NCI-H748 treated with DMSO at 0.1 percent for 48 hours (cell line): ENCODE measurements around the gene SEZ6.

ENCODE experiments used
- DNase-seq: peaks from one replicate; lab custom pipeline; 2025; lab: John Stamatoyannopoulos, UW

SEZ6 gene

DNA sequence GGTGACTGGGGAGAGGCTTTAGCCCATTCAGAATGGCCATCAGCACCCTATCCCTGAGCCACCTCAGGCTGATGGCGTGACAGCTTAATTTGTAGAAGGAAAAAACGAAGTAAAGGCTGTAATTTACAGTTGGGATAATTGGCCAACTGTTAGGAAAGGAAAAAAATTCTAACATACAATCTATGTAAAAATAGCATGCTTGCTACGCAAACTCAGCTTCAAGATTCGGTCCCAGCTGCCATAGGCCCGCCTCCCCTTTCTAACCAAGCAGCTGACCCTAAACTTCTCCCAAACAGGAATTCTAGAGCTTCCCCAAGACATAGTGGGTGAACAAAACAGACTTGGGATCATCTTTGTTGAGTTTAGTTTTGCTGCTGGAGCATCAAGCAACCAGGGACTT lies 4.9 kb downstream of the SEZ6 start:
- DNase-seq, result no peak

DNA sequence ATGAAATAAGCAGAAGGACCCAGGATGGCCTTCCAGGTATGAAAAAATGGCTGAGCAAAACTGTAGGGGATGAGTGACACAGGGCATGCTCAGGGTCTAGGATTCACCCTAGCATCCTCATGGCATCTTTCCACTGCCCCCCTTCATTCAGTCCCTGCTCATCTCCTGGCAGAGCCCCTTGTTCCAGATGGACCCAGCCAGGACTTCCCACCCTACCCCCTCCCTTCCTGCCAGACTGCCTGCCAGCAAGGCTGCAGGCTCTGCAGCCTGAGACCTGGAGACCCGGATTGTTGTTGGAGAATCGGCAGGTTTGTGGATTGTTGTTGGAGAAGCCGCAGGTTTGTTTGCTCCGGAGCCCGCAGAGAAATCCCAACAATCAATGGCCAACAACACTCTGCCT lies 6.6 kb downstream of the SEZ6 start:
- DNase-seq, result no peak

DNA sequence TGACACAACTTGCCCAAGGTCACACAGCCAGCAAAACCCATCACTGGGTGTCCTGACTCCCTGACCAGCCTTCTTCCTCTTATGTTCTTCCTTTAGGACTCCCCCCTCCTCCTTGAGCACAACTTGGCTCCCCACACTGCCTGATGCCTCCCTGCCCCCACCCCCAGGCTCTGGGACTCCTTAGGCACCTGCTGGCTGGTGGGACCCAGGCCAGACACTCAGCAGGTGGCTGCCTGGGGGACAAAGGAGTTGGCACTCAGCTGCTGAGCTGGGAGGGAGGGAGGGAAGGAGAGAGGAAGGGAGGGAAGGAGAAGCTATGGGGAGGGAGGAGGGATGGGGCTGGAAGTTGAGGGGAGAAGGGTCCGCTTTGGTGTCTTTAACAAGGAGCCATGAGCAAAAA lies 8.0 kb downstream of the SEZ6 start:
- no peak for DNase-seq

DNA sequence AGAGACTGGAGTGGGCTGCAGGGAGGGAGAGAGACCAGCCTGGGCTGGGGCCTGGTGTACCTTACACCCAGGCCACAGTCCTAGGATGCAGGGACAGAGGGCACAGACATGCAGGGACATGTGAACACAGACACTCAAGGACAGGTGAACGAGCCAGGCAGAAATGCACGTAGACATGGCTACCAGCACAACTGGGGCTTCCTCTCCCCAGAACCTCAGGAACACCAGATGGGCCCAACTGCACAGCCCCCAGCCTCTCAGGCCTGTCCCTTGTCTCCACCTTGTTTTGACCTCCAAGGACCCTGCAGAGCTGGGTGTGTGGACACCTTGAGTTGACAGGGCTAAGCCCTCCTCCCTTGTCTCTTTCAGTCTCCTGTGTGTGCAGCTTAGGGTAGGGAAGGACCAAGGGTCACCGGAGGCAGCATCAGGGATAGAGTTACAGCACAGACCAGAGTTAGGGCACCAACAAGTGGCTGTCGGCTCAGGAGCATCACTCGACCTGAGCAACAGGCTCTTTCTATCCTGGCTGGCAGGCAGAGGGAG lies 9.2 kb downstream of the SEZ6 start:
- no peak for DNase-seq

DNA sequence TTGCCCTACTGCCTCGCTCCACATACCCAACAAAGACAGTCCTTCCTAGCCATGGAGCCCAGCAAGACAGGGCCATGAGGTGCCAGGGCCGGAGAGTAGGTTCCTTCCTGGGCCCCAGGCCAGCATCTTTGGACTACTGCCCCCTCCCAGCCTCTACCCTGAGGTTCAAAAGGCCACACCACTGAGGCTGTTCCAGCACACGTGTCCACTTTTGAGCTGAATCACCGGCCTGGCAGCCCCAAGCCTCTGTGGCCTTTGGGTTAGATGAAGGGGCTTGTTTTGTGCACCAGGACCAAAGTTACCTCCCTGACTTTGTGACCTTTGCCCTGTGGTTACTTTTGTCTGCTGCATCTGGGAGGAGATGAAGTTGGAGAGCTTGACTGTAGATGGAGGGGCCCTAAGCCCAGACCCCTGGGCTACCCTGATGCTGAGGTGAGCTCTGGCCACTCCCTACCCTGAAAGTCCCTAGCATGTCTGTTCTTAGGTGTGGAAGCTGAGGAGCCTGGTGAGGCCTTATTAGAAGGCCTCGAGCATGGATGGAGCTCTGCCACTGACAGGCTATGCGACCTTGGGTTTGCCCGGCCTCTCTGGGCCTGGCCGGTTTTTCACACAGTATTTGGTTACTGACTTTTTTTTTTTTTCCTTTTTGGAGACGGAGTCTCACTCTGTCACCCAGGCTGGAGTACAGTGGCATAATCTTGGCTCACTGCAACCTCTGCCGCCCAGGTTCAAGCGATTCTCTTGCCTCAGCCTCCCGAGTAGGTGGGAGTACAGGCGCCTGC lies 12.0 kb downstream of the SEZ6 start:
- no peak for DNase-seq

DNA sequence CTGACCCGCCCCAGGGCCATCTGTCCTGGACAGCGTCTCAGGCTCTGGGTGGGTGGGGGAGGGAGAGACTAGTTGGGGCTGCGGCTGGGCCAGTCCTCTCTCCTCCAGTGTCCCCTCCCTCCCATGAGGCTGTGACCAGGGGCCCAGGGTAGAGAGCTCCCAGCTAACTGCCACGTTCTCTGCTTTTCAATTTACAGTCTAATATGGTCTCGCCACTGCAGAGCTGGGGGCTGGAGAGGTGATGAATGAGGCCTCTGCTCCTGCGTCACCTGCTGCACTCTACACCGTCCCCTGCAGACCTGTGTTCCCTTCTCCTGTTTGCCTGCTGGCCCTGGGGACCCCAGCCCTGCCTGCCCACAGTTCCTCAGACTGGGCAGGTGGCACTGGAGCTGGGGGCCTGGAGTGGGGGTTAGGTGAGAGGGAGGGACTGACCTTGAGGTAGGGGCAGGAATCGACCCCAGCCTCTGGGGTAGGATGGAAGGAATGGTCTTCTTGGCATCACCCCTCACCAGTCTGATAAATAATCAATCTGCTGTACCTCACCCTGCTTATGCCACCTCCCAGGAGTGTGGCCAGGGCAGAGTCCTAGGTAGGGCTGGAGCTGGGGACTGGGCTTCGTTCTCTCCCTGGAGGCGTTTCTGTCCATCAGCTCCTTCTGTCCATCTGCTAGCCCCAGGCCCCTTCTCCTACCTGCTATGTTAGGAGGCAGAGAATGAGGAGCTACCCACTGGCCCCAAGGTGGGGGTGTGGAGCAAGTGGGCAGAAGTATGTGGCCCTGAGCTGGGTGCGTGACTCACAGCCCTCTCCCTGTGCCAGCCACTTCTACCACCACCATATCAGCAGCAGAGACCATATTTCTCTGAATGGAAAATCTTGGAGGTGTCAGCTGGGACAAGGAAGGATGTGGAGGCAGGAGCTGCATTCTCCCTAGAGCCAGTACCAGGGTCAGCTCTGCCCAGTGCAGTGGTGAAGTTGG lies 12.9 kb downstream of the SEZ6 start:
- DNase-seq, result no peak

DNA sequence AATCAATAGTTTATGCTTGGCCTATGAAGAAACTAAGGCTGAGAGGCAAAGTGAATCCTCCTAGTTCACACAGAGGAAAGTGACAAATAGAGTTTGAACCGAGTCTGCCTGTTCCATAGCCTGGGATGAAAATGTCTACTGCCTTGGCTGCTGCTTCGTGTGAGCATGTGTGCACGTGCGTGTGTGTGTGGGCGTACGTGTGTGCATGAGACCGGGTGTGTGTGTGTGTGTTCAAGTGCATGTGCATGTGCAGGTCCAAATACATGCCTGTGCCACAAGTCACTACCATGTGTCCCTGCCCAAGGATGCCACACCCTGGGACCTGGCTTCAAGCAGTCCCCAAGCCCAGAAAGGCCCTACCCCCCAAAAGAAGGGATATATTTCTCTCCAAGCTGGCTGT lies 13.6 kb downstream of the SEZ6 start:
- no peak for DNase-seq

DNA sequence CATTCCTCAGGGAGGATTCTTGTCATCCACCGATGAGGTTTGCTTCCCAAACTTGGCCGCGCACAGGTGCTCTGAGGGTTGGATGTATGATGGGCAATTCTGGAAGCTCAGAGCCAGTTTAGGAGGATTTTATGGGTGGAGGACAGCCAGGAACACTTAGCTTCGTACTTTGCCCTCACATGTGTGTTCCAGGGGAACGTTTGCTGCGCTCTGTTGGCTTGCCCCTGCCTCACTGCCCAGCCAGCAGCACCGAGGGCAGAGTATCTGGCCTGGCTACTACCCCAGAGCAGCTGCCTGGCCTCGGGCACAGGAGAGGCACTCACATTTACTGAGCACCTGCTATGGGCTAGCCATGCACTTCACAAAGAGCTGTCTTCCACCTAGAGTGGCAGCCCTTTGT lies 14.1 kb downstream of the SEZ6 start:
- no peak for DNase-seq

DNA sequence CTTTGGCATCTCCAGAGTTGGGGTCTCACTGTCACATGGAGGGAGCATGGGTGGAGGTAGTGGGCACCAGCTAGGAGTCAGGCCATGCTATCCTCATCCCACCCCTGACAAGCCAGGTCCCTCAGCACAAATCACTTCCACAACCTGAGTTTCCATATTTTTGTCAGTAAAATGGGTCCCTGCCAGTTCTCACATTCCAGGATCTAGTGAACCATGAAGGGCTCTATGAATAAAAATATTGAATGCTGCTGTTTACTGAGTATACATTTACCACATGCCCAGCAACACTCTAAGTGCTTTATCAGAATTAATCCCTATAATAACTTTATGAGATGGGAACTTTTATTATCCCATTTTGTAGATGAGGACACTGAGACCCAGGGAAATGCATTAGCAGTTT lies 16.8 kb downstream of the SEZ6 start:
- DNase-seq, result no peak

DNA sequence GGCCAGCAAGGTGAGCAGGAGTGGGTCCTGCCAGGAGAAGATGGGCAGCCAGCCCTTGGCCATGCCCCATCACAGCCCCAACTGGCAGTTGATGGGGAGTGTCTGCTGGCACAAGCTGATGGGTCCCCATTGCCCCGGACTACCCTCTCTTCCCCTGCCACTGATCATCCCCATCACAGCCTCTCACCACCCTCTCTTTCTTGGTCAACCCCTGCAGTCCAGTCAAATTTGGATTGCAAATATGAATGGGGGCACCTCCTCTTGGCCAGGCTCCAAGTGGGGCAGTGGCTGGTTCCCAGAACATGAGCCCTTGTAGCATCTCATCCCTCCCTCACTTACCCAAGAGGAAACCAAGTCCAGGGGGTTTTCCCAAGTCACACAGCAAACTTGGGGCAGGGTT lies 17.4 kb downstream of the SEZ6 start:
- no peak for DNase-seq

DNA sequence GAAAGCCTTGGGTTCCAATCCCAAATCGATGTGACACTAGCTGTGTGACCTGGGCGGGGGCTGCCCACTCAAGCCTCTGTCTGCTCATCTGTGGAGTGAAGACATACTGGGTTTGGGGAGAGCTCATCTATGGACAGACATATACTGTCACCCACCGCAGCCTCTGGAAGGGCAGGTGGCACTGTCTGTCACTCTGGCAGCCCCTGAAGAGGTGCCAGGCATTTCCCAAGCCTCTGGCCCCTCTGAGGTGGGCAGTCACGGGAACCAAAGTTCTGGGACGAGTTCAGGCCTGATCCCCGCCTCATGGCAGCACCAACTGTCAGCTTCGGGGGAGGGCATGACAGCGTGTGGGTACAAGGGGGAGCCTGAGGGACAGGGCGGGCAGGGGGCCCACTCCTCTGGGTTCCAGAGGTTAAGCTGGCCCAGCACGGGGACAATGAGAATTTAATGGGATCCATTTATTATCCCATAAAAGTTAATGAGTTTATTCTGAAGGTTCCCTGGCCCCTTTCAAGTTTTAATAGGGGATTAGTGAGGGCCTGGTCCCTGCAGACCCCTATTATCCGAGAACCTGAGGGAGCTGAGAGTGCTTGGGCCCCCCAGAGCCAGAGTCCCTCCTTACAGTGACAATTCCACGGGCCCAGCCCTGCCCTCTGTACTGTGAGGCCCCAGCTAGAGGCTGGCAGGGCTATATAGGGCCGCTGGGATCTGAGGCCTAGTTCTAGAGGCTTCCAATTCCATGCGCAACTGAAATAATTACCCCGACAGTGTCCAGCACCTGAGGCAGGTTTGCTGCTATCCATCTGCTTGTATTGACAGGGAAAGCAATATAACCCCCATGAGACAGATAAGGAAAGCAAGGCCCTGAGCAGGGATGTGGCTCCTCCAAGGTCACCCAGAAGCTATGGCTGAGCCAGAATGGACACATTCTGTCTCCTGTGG lies 18.8 kb downstream of the SEZ6 start:
- DNase-seq, result no peak

DNA sequence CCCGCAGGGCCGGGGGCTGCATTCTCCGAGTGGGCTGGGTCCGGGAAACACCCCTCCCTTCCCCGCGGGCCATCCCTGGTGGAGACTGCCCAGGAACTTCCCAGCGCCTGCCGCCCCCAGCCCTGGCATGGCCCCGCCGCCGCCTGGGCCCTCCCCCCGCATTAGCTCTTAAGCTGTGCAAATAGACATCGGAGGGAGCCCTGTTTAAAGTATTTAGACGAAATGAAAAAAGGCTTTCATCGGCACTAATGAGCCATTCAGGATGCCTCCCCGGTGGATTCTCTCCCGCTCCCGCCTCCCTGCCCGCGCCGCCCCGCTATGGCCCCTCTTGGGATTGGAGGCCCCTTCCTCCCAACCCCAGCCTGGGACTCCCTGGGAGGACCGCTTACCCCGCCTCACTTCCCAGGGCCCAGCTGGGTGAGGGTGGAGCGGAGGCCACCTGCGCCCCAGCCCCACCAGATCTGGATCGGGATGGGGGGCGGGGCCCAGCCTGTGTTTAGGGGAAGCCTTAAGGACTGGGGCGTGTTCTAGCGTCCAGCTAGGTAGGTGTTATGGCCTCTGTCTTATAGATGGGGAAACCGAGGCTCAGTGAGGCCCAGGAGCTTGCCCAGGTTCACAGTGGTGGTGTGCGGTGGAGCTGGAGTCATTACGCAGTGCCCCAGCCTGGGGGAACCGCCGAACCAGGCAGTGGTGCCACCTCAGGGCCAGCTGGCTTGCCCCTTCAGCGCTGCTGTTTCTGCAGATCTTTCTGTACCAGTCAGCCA lies 19.7 kb downstream of the SEZ6 start:
- peak; percentile 70 for DNase-seq

DNA sequence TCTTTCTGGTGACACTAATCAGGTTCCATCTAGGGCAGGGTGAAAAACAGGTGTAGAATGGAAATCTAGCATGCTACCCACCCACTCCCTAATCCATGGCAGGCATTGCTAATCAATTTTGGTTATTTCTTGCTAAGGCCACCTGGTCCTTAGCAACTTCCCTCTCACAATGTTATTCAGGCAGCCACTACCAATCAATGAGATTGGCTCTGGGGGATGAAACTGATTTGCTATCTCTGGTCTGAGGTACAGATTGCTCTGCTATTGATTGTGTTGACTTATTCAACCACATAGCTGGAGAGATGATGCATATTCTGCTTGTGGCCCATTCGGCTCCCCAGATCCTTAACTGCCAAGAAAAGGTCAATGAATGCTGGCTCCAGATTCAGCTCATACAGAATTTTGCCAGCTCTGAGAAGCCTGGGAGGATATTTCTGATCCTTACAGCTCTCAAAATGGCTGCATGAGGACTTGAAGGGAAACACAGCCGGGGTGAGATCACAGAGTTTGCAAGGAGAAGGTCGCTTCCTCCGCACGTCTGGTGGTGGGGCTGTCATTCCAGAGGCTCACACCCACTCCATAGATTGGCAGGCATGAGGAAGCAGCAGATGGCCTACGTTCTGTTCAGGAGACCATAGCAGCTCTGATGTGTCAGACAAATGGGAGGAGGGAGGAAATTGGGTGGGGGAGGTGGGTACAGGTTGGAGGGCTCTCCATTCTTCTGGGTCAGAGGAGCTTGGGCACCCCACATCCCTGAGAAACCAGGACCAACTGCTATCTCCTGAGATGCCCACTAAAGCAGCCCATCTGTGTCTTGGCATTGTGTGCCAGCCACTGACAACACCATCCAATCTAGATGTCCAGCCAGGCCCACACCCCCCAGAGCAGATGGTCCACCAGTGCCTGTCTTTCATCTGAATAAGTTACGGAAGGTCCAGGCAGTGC lies 22.3 kb downstream of the SEZ6 start:
- DNase-seq, result no peak

DNA sequence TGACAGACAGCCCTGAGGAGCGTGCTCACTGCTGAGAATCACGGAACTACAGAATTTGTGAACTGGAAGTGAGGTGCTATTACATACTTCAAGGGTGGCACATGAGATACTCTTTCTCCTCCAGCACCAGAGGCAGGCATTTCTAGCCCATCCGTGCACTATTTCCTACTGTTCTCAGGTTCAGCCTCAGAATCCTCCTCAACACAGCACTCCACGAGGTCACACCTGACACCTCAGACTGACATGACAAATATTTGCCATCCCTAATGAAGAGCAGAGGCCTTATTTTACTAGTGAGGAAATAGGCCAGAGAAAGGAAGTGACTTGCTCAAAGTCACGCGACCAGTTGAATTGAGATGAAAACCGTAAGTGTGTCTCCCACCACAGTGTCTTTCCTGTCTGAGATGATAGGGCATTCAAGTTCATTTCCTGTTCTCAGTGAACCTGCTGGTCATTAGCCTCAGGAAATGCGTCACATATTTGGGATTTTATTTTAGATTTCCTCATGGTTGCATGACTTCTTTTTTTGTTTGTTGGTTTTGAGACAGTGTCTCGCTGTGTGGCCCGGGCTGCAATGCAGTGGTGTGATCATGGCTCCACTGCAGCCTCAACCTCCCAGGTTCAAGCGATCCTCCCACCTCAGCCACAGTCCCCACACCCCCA lies 23.6 kb downstream of the SEZ6 start:
- no peak for DNase-seq

DNA sequence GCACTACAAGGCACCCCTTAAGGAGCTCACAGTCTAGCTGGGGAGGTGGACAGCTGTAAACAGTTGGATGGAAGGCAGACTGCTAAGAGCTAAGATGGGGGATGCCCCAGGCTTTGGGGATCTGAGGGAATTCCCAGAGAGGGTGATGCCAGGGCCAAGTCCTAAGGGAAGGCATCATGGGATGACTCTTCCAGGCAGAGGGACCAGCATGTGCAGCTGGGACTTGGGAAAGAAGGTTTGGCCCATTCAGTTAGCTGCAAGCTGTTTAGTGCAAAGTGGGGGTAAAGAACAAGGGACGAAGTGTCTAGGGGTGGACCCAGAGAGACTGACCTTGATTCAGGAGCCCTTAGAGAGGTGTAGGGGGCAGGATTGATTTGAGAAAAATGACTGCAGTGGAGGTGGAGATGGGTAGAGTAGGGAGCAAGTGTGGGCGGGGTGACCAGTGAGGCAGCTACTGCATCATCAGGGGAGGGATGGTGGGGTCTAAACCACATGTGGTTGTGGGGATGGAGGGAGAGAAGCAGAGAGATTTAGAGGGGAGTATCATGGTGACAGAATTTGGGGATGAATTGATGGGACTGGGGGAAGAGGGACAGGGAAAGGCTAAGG lies 27.4 kb downstream of the SEZ6 start:
- no peak for DNase-seq

DNA sequence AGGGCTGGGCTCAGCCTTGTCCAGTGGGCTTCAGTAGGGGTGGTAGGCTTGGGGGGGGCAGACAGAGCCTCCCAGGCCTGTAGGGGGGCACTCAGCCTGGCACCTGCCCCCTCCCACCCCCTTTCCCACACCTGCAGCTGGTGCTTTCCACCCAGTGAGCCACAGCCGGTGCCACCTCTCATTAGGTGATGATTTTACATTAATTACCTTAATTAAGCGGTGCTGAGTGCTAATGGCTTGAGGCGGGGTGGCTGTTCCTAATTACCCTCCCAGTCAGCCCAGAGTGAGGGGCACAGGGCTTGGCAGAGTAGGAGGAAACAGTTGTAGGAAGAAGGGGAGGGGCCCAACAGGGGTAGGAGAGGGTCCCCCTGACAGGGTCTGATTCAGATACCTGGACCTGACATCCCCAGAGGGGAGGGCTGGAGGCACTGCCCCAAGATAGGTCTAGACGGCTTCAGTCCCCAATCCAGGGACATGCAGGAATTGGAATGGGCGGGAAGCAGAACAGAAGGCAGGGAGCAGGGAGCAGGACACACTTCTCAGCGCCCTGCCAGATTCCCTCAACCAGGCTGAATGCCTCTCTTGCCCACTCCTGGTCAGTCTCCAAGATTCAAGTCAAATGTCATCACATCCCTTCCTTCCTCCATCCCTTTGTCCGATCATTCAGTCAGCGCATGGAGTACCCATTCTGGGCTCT lies 28.0 kb downstream of the SEZ6 start:
- DNase-seq, result no peak

DNA sequence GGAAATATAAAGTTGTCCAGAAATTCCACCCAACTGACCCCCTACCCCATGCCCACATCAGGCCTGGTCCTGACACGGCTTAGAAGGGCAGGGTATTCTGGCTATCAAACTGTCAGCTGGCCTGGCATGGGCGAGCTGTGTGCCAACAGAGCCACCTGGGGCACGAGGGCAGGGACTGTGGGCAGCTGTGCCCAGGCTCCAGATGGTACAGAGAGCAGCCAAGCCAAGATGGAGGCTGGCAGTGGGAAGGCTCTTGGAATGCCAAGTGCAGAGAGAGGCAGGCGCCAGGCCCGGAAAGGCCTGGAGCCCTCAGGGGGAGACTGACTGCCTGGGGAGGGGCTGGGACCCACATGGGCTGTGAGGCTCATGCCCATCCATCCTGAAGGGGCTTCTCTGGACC lies 30.2 kb downstream of the SEZ6 start:
- DNase-seq, result no peak

DNA sequence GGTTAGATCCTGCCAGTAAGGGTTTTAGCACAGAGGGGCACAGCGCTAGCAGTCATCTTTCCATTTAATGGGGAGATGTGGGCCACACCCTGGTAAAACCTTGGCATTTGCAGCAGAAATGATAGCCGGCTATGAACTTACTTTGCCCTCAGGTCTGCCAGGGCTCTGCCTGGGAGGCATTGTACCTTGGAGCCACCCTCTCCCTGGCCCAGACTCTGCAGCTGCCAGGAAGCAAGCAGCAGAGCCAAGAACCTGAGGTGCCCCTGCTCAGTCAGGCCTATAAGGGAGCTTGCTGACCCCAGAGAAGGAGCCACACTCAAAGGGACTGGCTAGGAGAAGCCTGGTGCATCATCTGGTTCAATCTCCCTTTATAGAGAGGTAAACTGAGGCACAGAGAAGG lies 30.8 kb downstream of the SEZ6 start:
- no peak for DNase-seq
